B cell (primary cell): Measurements from ENCODE around the gene RMI2. TPM values are rescaled to one million over a fixed set of nuclear protein-coding genes. Genes with fewer than 3 reads are reported as not detected.

Source experiments
- ATAC-seq: fragments of 200-7000 bp; cut with Tn5 transposase; one replicate; pipeline ENCODE4 v1.10.0; 2021; ENCODE audit warnings: low read depth, mild to moderate bottlenecking, moderate number of reproducible peaks, moderate library complexity
- CTCF ChIA-PET: fragments of 350-600 bp; sonication (Branson Sonifier 250); formaldehyde crosslinking; loops from one replicate; lab custom pipeline; 2021; ENCODE audit warnings: antibody characterized with exemption, inconsistent platforms; lab: Charles Lee
- POLR2A ChIA-PET: fragments of 350-600 bp; sonication (Branson Sonifier 250); formaldehyde crosslinking; loops from one replicate; lab custom pipeline; 2021; ENCODE audit warnings: antibody characterized with exemption; lab: Charles Lee
- DNase-seq: peaks from one replicate; pipeline ENCODE4 v3.0.0; 2013
- H2AFZ ChIP-seq: 2 replicates; pipeline ENCODE4 v1.6.1; 2012; ENCODE audit warnings: mild to moderate bottlenecking, low read depth, low read length; ENCODE audit not compliant: insufficient read depth, poor library complexity, severe bottlenecking
- H3K27ac ChIP-seq, 2 donors: 1 replicate in 1 of 2; 2 replicates in 1 of 2; pipeline ENCODE4 v1.5.1; 2012 to 2013; ENCODE audit warnings: low read length in 2 of 2, mild to moderate bottlenecking in 2 of 2, moderate library complexity in 1 of 2
- H3K27me3 ChIP-seq, 4 experiments: fragments of 200-600 bp in 1 of 4; sonication (generic) in 1 of 4; replicated peaks in 1 of 4; 1 replicate in 2 of 4; 2 replicates in 2 of 4; pipeline versions ENCODE4 v1.6.1 to v1.7.0; 2013 to 2016; ENCODE audit warnings: low read length in 3 of 4, mild to moderate bottlenecking in 2 of 4, mixed read lengths in 1 of 4, moderate library complexity in 1 of 4; ENCODE audit not compliant: insufficient read depth in 4 of 4, control insufficient read depth in 3 of 4; ENCODE audit errors: control extremely low read depth in 1 of 4
- H3K36me3 ChIP-seq, 2 experiments: replicated peaks in 1 of 2; 1 replicate in 1 of 2; 2 replicates in 1 of 2; pipeline versions ENCODE4 v1.6.1 to v1.7.1; 2013; ENCODE audit warnings: low read length in 1 of 2; ENCODE audit not compliant: insufficient read depth in 2 of 2, control insufficient read depth in 1 of 2; ENCODE audit errors: control extremely low read depth in 1 of 2, extremely low read depth in 1 of 2
- H3K4me1 ChIP-seq, 2 donors: fragments of 200-600 bp in 1 of 2; sonication (generic) in 1 of 2; 1 replicate in 1 of 2; 2 replicates in 1 of 2; pipeline versions ENCODE4 v1.5.1 to v1.6.1; 2013 to 2017; ENCODE audit warnings: low read length in 2 of 2; ENCODE audit not compliant: control insufficient read depth in 2 of 2, insufficient read depth in 2 of 2
- H3K4me2 ChIP-seq: replicated peaks from 2 replicates; pipeline ENCODE3; 2012; ENCODE audit warnings: mild to moderate bottlenecking, low read depth, low read length; ENCODE audit not compliant: poor library complexity, severe bottlenecking
- H3K4me3 ChIP-seq, 5 experiments: fragments of 200-600 bp in 1 of 5; sonication (generic) in 1 of 5; 1 replicate in 3 of 5; 2 replicates in 2 of 5; pipeline versions ENCODE4 v1.5.1 to v1.7.0; 2011 to 2016; ENCODE audit warnings: low read length in 4 of 5, mild to moderate bottlenecking in 4 of 5, low read depth in 2 of 5, control low read depth in 1 of 5, moderate library complexity in 1 of 5; ENCODE audit not compliant: insufficient read depth in 1 of 5; ENCODE audit errors: control extremely low read depth in 1 of 5, extremely low read depth in 1 of 5
- H3K79me2 ChIP-seq: fragments of 200-600 bp; sonication (generic); one replicate; pipeline ENCODE4 v1.6.0; 2016; ENCODE audit warnings: low read length; ENCODE audit not compliant: control insufficient read depth, insufficient read depth
- H3K9ac ChIP-seq: fragments of 200-600 bp; sonication (generic); 2 replicates; pipeline ENCODE4 v1.6.1; 2017; ENCODE audit warnings: mild to moderate bottlenecking, low read length, moderate library complexity
- H3K9me3 ChIP-seq, 3 donors: one replicate each; pipeline versions ENCODE4 v1.6.1 to v1.7.1; 2013; ENCODE audit warnings: low read length in 2 of 3; ENCODE audit not compliant: control insufficient read depth in 2 of 3, insufficient read depth in 1 of 3; ENCODE audit errors: control extremely low read depth in 1 of 3
- H4K20me1 ChIP-seq: 2 replicates; pipeline ENCODE4 v1.6.0; 2012; ENCODE audit warnings: mild to moderate bottlenecking, low read length; ENCODE audit not compliant: insufficient read depth, control insufficient read depth, poor library complexity, severe bottlenecking
- H3K27ac Mint-ChIP-seq: one replicate; pipeline ENCODE4 v1.8.0; 2021; ENCODE audit warnings: mixed read lengths
- H3K27me3 Mint-ChIP-seq: one replicate; pipeline ENCODE4 v1.8.0; 2021; ENCODE audit warnings: mixed read lengths
- H3K4me1 Mint-ChIP-seq: one replicate; pipeline ENCODE4 v1.8.0; 2021; ENCODE audit warnings: mixed read lengths
- H3K4me3 Mint-ChIP-seq: one replicate; pipeline ENCODE4 v1.8.0; 2021; ENCODE audit warnings: mixed read lengths
- H3K9me3 Mint-ChIP-seq: one replicate; pipeline ENCODE4 v1.8.0; 2022; ENCODE audit warnings: mixed read lengths; ENCODE audit not compliant: insufficient read depth
- EZH2 ChIP-seq: IDR thresholded peaks from 2 replicates; pipeline ENCODE4 v1.6.1; 2012; ENCODE audit warnings: borderline replicate concordance, low read depth, mild to moderate bottlenecking, moderate library complexity, low read length; ENCODE audit not compliant: insufficient read depth, poor library complexity, severe bottlenecking
- WGBS: methylation state at CpG from one replicate; pipeline ENCODE4 v1.1.5; 2013; ENCODE audit warnings: missing lambda C conversion rate; ENCODE audit not compliant: insufficient coverage; 5-methylcytosine and 5-hydroxymethylcytosine counted together
- intact Hi-C: fragments of 100-400 bp; cut with micrococcal nuclease; formaldehyde crosslinking; loops from one replicate; pipeline ENCODE4 v1.10.0; 2022
- polyA plus RNA-seq: library from polyadenylated mRNA; depleted of rRNA; stranded (reverse); fragments of >200 nt; gene quantifications from 2 replicates; pipeline ENCODE4 v1.2.3, GENCODE V29; 2012
- total RNA-seq, 2 donors: library from RNA; stranded (reverse); fragments of 120-200 nt in 1 of 2; gene quantifications; 1 replicate in 1 of 2; 2 replicates in 1 of 2; pipeline versions ENCODE4 v1.2.3 to v1.2.4, GENCODE V29; 2013 to 2022
- TF ChIP-seq, protein P1 (sequence below): fragments of 200-600 bp; IDR thresholded peaks from one replicate; pipeline ENCODE4 v1.8.0; 2022; ENCODE audit warnings: antibody characterized with exemption, mild to moderate bottlenecking

RMI2 gene
- total and polyA plus RNA-seq, 2 donors (not counting 1 experiment from before 2014, with no cell fraction given), result 2.3 to 27.0 TPM

GRCh38 chr16:11355862-11356261 lies 10.6 kb downstream of the RMI2 start:
- TF ChIP-seq, protein P1, sequence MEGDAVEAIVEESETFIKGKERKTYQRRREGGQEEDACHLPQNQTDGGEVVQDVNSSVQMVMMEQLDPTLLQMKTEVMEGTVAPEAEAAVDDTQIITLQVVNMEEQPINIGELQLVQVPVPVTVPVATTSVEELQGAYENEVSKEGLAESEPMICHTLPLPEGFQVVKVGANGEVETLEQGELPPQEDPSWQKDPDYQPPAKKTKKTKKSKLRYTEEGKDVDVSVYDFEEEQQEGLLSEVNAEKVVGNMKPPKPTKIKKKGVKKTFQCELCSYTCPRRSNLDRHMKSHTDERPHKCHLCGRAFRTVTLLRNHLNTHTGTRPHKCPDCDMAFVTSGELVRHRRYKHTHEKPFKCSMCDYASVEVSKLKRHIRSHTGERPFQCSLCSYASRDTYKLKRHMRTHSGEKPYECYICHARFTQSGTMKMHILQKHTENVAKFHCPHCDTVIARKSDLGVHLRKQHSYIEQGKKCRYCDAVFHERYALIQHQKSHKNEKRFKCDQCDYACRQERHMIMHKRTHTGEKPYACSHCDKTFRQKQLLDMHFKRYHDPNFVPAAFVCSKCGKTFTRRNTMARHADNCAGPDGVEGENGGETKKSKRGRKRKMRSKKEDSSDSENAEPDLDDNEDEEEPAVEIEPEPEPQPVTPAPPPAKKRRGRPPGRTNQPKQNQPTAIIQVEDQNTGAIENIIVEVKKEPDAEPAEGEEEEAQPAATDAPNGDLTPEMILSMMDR, result no peak
- TF ChIP-seq EZH2, result no peak
- peaks cover 24% of the 10 kb centered on the region for H3K27me3 Mint-ChIP-seq
- CTCF ChIA-PET, result interaction anchor here (0.6 to 10.4 kb wide), 29 partner anchors 10 to 703 kb away, joined by 3 to 223 read pairs (median 5); partner anchors contain the start of gene SOCS1
- peak overlapping the region; percentile 93 for H3K27ac Mint-ChIP-seq
- H3K9ac ChIP-seq, result no peak overlapping the region
- peaks cover 8% of the 10 kb centered on the region for H3K79me2 ChIP-seq
- intact Hi-C loops, result loop anchor here (1.0 to 10.0 kb wide), 7 partner anchors 14 to 391 kb away; partner anchors contain the start of gene SOCS1
- H3K4me1 Mint-ChIP-seq, result peaks cover 50% of the 10 kb centered on the region
- ATAC-seq (no peak), DNase-seq (no peak)
- POLR2A ChIA-PET, result interaction anchor here (0.7 to 2.8 kb wide), 7 partner anchors 11 to 391 kb away, joined by 3 to 39 read pairs (median 4); partner anchors contain the start of gene SOCS1
- H3K4me3 Mint-ChIP-seq, result peak overlapping the region; percentile 88
- H4K20me1 ChIP-seq, result peaks cover 4% of the 10 kb centered on the region
- H2AFZ ChIP-seq, result no peak overlapping the region
- peak overlapping the region; percentile 73 for H3K4me2 ChIP-seq
- no peaks in the 10 kb centered on the region for H3K9me3 Mint-ChIP-seq
- H3K36me3 ChIP-seq, result peaks cover 0 to 1% of the 10 kb centered on the region in 2 experiments
- peaks cover 34 to 38% of the 10 kb centered on the region in 2 donors for H3K4me1 ChIP-seq
- WGBS, result 25% methylated on average over 7 of the region's 8 CpGs
- H3K4me3 ChIP-seq, result no peak overlapping the region
- H3K9me3 ChIP-seq, result no peaks in the 10 kb centered on the region
- H3K27me3 ChIP-seq, result peaks cover 0 to 36% (median 18%) of the 10 kb centered on the region in 4 experiments
- H3K27ac ChIP-seq, result no peak overlapping the region
